ENCODE results near the gene PCP4.

PCP4 gene

DNA sequence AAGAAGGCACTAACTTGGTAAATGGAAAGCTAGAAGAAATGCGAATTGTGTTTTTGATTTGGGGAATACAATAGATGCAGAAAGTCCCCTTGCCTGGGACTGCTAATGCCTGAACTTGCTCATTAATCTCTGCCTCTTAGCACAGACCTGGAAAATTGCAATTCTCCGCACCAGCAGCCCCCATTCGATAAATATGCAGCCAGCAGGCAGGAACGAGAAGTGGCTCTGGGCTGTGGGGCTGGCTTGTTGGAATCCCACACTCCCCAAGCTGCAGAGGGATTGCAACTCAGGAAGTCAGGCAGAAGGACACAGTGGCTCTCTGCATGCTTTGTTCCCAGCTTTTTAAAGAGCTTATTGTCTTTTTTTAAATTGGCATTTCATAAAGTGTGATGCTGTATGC lies 51.3 kb downstream of the PCP4 start:
- DNase-seq (ENCODE audit: low read depth, low spot score), result no peak

DNA sequence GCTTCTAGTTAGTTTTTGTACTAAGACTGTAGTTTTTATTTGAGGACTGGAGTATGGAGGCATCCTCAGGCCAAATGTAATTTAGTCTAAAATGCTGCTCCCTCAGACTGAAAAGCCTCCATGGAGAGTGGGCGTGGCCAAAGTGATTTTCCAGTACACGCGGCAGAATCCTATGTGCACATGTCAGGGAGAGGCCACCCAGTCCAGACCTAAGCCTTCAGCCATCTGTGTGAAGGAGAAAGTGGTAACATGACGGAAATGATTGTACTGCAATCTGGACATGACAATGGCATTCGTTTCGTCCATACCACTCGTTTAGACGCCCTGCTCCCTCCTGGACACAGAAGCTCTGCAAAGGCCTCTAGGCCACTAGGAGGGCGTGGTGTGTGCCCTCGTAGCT lies 56.2 kb downstream of the PCP4 start:
- no peak for DNase-seq (ENCODE audit: low read depth, low spot score)

DNA sequence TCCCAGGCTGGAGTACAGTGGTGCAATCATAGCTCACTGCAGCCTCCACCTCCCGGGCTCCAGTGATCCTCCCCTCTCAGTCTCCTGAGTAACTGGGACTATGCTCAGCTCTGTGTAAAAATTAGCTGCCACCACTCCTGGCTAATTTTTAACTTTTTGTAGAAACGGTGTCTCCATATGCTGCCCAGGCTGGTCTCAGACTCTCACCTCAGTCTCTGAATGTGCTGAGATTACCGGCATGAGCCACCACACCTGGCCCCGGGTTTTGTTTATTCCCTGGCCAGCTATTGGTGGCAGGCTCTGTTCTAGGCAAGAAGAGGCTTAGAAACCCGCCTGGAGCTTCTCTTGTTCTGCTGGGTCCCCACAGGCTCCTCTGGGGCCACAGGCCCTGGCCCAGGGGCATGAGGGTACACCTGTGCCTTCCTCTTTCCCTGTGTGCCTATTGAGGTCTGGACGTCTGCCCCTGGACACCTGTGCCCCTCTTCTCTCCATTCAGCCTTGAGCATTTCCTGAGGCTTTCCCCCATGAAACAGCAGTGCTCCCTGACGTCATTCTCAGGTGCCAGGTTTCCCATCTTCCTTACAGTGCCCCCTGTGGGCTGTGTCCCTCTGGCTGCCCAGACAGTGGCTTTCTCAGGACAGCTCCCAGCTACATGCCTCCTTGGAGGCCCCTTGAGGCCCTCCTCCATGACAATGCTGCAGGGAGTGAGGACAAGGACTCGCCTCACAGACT lies 57.5 kb downstream of the PCP4 start:
- no peak for DNase-seq (ENCODE audit: low read depth, low spot score)

DNA sequence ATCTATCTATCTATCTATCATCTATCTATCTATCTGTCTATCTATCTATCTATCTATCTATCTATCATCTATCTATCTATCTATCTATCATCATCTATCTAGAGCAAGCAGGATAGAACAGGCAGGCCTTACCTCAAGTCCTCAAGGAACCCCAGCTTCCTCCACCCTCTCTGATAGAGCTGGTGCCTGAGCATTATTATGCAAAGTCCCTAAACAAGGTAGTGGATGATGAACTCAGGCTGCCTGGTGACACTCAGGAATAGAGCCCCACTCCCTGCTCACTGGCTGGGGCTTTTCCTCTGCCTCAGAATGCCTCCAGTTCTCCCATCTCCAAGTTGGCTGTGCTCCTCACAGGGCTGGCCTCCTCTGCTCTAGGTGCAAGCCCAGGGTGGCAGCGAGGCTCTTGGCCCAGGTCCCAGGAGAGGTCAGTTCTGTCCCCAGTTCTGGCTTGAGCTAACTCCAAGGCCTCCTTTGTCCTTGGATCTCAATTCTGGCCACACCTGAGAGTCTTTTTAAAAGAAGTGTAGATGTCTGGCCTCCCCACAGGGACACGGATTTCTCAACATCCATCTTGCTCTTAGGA lies 60.2 kb downstream of the PCP4 start:
- DNase-seq (ENCODE audit: low read depth, low spot score), result no peak

DNA sequence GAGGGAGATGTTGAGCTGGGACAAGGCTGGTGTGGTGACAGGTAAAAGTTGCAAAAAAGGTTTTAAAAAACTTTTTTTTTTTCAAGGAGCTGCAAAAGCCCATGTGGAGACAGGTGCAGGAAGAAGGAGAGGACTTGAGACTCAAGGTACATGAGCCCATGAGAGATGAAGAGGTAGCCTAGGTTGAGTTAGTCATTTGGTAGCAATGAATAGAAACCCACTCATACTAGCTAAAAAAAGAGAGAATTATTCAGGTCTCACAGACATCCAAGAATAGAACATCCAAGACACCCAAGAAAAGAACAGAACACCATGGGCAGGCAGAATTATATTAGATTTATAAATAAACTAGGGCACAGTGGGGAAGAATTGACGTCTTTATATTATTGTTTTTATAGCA lies 65.1 kb downstream of the PCP4 start:
- no peak for DNase-seq (ENCODE audit: low read depth, low spot score)

DNA sequence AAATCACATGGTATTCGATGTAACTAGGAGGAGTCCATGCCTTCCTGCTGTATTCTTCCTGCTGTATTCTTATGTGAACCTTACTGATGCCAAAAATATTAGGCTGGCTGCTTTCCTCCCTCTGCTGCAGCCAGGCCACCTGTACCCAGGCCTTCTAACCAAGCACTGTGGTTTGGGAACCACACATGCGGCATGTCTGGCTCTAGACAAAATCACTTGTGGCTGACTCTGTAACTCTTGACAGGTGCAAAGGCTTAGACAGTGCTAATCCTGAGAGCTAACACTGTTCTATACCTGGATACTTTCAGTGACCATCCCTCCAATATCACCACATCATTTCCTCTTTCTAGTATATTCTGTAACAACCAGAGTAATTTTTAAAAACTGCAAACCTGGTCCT lies 67.7 kb downstream of the PCP4 start:
- no peak for DNase-seq (ENCODE audit: low read depth, low spot score)

DNA sequence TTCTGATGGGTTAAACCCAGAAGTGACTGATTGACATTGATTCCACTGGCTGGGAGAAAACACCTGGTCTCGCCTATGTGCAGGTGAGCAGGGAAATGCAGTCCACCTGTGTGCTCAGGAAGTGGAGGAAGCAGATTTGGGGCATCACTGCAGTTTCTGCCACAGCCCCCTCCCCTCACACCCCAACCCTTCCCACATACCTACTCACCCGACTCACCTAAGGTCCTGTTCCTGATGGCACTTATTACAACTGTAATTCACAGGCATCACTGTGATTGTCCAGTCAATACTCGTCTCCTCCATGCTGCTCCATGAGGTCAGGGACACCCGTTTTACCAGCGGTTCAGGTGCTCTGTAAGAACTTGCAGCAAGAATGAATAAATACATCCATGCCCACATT lies 68.5 kb downstream of the PCP4 start:
- no peak for DNase-seq (ENCODE audit: low read depth, low spot score)

DNA sequence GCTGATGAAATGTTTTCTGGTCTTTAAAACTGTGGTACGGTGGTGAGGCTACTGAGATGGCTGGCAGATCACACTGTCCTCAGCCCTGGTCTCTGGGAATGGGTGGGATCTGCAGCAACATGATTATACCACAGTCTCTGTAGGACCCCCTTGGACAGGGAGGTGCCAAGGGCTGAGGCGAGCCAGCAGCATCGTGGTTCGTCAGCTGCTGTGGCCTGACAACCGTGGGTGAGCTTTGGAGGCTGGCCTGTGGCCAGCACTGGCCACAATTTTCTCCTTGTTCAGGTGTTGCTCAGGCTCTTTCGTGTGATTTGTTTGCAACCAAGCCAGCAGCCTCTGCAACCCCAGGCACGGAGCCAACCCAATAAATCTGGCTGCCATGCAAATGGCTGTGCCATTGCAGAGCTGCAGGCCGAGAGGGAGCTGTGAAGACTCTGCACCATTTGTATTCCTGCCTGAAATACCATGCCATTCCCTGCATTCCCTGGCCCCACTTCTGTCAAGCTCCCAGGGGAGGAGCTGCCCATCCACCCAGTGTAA lies 70.9 kb downstream of the PCP4 start:
- no peak for DNase-seq (ENCODE audit: low read depth, low spot score)

DNA sequence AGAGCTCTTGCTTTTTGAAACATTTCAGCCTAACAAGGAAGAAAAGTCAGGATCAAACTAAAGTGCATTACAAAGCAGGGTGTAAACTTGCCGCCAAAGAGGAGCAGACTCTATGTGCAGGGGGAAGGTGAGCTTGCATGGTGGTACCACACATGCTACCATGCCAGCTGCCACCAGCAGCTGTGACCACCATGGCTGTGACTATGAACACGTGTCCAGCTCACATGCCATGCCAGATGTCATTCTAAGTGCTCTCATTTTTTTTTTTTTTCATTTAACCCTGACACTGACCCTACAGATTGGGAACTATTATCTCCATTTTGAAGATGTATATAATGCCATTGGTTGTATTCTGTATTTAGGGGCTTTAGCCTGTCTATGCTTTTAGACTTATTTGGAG lies 79.0 kb downstream of the PCP4 start:
- DNase-seq (ENCODE audit: low read depth, low spot score), result no peak

DNA sequence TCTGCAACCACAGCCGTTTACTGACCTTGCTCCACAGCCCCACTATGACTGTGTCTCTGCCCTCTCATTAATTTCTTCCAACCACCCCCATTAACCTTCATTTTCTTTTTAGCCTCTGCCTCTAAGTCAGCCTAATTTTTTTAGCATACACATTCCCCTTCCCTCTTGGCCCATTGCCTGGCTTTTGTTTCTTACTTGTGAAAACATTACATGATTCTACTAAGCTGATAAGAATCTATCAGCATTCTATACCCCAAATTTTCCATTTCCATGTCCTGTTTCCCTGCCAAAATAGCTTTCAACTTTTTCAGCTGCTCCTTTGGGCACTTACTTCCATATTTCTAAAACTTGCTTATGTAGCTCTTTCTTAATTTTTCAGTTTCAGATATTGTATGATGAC lies 79.8 kb downstream of the PCP4 start:
- no peak for DNase-seq (ENCODE audit: low read depth, low spot score)

DNA sequence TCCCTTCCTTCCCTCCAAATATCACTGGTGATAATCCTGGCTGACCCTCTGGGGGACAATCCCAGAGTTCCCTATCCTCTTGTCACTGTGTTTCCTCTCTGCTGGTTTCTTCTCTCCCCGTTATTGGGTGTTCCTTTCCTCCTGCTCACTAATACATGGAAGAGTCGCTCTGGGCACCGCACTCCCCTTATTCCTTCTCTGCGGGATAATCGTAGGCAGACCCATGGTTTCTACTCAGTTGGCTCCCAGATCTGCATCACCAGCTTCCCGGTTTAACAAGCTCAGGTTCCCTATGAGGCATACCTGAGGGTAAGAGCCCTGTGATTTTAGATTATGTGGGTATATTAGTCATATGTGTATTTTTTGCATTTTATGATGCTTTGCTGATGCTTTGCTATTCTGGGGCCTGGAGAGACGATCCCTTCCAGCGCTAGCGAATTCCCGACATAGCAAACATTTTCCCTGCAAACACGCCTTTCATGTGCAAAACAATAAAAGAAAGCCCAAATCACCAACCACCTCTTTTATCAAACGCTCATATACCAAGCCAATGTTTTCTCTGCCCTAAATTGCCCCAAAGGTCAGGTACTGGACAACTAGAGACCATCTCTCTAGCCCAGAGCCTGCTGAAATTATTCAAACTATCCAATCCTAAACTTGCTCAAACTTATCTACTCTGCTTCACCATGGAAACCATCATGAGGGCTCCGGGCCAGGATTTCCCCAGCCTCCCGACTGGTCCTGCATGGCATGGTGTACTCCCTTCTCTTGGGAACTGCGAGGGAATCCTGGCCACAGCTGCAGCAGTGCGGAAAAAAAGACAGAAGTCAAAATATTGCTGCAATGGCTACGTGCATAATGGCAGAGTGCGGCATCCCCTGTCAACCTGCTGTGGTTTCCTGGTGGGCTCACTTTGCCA lies 84.2 kb downstream of the PCP4 start:
- no peak for DNase-seq (ENCODE audit: low read depth, low spot score)

DNA sequence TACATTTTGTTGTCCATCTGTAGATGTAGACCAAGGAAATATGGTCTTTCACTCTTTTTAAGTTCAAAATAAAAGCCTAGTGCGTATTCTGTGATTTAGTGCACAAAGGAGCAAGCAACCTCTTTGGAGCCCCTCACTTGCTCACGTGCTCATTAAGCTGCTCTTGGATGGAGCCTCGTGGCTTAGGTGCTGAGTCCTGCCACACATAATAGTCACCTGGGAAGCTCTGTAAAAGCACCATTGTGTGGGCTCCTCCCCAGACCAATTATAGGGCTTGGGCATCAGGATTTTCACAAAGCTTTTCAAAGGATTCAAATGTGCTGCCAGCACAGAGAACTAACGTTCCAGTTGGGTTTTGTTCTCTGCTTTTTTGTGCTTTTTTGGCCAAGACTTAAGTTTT lies 85.0 kb downstream of the PCP4 start:
- DNase-seq (ENCODE audit: low read depth, low spot score), result no peak

DNA sequence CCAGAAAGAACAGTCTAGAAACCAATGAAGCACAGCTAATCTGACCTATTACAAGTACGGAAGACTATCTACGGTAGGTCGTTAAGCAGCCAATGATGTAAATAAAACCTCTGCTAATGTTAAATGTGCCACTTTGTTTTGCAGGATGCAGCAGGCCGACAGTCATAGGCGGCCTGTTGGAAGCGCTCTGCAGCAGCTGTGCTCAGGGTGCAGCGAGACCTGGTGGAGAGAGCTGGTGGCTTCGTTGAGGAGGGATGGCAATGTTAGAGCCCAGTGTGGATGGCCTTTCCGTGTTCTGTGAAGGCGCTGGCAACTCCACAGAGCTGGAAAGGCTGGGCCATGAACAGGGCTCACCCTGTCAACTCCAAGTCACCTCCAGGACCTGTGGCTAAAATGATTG lies 87.3 kb downstream of the PCP4 start:
- DNase-seq (ENCODE audit: low read depth, low spot score), result no peak

DNA sequence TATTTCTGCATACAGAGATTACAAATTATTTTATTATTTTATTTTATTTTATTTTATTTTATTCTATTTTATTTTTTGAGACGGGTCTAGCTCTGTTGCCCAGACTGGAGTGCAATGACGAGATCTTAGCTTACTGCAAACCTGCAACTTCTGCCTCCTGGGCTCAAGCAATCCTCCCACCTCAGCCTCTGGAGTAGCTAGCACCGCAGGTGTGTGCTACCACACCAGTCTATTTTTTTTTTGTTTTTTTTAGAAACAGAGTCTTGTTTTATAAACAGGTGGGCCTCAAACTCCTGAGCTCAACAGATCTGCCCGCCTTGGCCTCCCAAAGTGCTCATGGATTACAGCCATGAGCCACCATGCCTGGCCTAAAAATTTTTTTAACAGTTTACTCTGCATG lies 88.1 kb downstream of the PCP4 start:
- no peak for DNase-seq (ENCODE audit: low read depth, low spot score)

DNA sequence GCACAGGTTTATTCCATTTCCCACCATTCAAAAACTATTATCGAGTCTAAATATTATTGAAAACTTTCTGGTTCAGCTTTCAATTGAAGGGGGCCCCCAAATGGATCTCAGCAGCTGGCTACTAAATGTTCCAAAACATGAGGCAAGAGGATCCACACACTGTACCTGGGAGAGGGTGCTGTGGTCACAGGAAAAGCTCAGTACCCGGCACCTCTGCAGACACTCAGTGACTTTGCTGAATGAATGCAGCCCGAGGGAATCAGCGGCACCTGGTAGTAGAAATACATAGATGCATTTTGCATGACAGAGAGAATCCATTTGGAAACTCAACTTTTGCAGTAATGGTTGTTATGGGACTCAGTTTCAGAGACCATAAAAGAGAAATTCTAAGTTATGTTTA lies 89.3 kb downstream of the PCP4 start:
- DNase-seq (ENCODE audit: low read depth, low spot score), result no peak

DNA sequence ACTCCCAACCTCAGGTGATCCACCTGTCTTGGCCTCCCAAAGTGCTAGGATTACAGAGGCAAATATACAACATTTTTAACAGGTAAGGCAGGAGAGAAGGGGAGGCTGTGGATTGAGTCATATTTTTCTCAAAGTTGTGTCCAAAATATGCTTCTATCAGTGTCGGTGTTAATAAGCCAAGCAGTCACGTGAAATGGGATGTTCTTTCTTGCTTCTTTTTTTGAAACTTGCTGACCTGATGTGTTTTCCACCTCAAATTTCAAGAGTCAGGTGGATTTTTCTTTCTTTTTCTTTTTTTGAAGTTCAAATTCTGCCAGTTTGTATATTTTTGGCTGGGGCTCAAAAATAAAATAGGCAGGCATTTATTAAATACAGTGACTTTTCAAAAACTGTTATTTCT lies 91.5 kb downstream of the PCP4 start:
- DNase-seq (ENCODE audit: low read depth, low spot score), result no peak

DNA sequence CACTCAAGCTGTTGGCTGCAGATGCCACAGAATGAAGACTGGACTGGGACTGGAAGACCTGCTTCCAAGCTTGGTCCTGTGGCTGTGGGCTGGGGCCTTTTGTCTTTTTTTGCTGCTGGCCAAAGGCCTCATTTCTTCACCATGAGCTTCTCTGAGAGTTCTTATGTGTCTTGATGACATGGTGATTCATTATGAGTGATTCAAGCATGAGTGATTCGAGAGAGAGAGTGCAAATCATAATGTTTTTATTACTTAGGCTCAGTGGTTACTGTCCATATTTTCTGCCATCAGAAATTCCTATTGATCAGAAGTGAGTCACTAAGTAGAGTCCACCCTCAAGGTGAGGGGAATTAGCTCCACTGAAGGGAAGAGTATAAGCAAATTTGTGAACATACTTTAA lies 94.0 kb downstream of the PCP4 start:
- DNase-seq (ENCODE audit: low read depth, low spot score), result no peak

DNA sequence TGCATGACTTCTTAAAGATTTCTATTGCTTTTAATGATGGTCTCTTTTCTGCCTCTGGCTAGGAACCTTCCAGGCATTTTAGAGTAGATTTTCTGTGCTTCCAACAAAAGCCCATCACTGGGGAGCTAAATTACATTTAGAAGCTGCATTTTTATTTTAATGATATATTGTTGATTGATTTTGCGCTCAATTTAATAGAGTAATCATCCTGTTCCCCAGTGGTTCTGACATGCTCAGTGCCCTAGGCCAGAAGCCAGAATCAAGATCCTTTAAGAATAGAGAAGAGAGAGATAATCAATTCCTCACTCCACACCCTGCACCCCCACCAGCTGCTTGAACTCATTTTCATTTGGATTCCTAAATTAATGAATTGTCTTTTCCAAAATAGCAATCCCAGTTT lies 97.8 kb downstream of the PCP4 start:
- DNase-seq (ENCODE audit: low read depth, low spot score), result no peak

DNA sequence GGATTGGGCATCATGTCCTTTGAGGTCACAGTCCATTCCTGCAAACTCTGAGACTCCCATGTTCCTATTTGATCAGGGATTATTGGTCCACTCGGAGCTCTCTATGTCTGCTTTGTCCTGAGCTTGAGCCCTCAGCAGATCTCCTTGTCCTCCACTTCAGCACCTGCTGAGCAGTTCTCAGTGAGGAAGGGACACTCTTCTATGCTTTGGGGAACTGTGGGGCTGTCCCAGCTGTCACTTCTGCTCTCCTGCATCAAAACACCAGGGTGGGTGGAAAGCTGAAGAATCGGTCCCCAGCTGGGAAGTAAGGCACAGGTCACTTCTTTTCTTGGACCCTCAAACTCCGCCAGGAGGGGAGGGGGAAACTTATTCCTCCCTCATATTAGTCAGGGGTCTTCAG lies 99.5 kb downstream of the PCP4 start:
- no peak for DNase-seq (ENCODE audit: low read depth, low spot score)

DNA sequence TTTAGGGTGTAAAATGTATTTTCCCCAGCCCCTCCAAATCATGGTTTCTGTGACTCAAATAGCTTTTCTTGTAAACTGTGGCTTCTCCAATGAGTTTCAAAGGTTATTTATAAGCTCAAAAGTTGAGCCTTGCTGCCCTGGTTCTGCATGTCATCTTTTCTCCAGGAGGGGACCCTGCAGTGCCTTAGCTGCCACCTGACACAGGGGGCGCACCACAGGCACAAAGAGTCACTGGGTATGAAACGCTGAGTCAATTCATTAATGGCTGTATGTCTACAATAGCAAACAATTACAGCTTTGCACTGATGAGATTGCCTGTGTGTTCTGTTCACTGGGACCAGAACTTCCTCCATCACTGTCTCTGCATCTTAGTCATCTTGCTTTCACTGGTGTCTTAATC lies 100.8 kb downstream of the PCP4 start:
- no peak for DNase-seq (ENCODE audit: low read depth, low spot score)

DNA sequence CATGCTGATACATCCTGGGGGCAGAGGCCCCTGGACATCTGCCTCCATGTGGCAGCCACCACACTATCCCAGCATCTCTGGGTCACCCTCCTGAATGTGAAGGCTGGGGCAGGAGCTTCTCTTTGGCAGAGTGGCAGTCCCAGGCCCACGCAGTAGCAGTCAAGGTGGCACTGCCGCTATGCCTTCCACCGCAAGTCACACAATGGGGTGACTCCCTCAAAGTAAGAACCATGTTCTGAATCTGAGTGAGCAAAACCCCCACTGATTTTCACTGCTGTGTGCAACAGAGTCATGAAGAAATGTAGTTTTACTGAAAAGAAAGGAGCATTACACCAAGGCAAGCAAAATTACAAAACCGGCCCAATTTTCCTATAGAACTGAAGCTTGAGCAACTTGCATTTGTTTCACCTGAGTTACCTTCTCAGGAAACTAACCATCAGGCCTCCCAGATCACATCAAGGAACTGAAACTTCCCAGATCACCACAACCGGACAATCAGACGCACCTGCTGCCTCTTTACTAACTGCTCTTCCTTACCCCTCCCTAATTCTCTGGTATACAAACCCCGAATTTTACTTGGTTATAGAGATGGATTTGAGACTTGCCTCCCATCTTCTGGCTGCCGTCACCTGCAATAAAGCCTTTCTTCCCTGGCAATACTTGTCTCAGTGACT lies 102.6 kb downstream of the PCP4 start:
- no peak for DNase-seq (ENCODE audit: low read depth, low spot score)

DNA sequence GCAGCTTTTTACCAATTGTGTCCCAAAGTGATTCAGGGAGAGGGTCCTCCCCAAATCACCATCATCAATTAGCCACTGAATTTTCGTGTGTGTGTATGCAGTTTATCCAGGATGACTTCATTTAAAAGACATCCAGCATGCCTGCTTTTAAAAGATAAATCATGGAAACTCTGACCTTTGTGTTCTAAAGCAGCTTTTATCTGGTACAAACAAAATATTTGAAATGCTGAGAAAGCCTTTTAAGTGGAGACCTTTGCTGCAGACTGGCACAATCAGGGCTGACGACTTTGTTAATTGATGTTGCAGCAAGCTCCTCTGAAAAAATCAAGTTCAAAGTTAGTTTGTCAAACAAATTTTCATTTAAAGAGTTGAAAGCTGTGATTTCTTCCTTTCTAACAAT lies 104.7 kb downstream of the PCP4 start:
- no peak for DNase-seq (ENCODE audit: low read depth, low spot score)

Data from brain pericyte (primary cell).